MM.1S (cell line): ENCODE results near the gene HSD17B4.

ENCODE experiments used
- EZH2 ChIP-seq: fragments of 300-600 bp; sonication (generic); optimal IDR thresholded peaks from 2 replicates; pipeline ENCODE3; 2017; ENCODE audit warnings: low read depth, mild to moderate bottlenecking, antibody characterized with exemption, low read length, mixed read lengths
- EZH2phosphoT487 ChIP-seq: fragments of 300-600 bp; sonication (generic); IDR thresholded peaks from 2 replicates; pipeline ENCODE4 v1.6.1; 2018; ENCODE audit warnings: antibody characterized with exemption, low read length
- TF ChIP-seq, protein P1 (sequence below): fragments of 300-600 bp; sonication (generic); IDR thresholded peaks from 2 replicates; pipeline ENCODE4 v1.5.1; 2016; ENCODE audit warnings: antibody characterized with exemption, low read length, mixed read lengths

DNA sequence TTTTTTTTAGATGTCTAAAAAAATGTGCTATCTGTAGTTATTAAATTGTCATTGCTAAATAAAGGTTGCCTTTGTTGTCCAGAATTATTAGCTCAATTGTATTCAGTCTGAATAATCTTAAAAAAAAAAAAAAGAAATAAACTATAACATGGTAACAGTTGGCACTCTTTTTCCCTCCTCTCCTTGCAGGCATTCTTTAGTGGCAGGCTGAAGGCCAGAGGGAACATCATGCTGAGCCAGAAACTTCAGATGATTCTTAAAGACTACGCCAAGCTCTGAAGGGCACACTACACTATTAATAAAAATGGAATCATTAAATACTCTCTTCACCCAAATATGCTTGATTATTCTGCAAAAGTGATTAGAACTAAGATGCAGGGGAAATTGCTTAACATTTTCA, 89.4 kb downstream of the HSD17B4 start:
- TF ChIP-seq, protein P1, sequence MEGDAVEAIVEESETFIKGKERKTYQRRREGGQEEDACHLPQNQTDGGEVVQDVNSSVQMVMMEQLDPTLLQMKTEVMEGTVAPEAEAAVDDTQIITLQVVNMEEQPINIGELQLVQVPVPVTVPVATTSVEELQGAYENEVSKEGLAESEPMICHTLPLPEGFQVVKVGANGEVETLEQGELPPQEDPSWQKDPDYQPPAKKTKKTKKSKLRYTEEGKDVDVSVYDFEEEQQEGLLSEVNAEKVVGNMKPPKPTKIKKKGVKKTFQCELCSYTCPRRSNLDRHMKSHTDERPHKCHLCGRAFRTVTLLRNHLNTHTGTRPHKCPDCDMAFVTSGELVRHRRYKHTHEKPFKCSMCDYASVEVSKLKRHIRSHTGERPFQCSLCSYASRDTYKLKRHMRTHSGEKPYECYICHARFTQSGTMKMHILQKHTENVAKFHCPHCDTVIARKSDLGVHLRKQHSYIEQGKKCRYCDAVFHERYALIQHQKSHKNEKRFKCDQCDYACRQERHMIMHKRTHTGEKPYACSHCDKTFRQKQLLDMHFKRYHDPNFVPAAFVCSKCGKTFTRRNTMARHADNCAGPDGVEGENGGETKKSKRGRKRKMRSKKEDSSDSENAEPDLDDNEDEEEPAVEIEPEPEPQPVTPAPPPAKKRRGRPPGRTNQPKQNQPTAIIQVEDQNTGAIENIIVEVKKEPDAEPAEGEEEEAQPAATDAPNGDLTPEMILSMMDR: no peak
- no peak for TF ChIP-seq EZH2phosphoT487
- TF ChIP-seq EZH2: no peak
